ENCODE data around the gene THEMIS.

DNA sequence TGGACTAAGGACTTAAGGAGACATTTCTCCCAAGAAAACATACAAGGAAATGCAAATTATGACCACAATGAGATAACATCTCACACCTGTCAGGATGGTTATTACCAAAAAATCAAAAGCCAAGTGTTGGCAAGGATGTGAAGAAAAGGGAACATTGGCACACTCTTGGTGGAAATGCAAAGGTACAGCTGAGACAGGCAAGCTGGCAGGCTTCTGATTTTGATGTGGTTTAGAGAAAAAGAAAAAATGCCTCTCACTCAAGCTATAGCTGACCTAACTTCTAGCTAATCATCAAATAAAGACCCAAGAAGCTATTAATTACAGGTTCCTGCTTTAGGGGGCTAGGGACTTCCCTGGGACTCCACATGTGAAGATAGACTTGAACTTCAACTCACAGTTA lies 139.8 kb downstream of the THEMIS start:
- TF ChIP-seq EZH2 (IDR thresholded peaks at IDR 0.05) (no peak), POLR2AphosphoS5 (IDR thresholded peaks at IDR 0.05; ENCODE audit: borderline replicate concordance, low read depth, low read length) (no peak), FOXP2 (optimal IDR thresholded peaks at IDR 0.05; ENCODE audit: control extremely low read depth, extremely low read length, insufficient read depth) (no peak)
